Tibial nerve (tissue), 4 donors: ENCODE data around the gene FUT8.

Experiments used
- CTCF ChIP-seq, 5 experiments: fragments of 200-600 bp in 3 of 5; fragments of 450-650 bp in 2 of 5; sonication (generic) in 3 of 5; IDR thresholded peaks; one replicate each; pipeline ENCODE4 v1.5.1; 2016 to 2019; ENCODE audit warnings: antibody characterized with exemption in 5 of 5, mild to moderate bottlenecking in 3 of 5, moderate library complexity in 2 of 5
- EP300 ChIP-seq, 2 donors: sonication (generic); formaldehyde crosslinking; IDR thresholded peaks; one replicate each; pipeline ENCODE4 v1.6.1; 2017; ENCODE audit warnings: antibody characterized with exemption in 2 of 2, mild to moderate bottlenecking in 1 of 2

GRCh38 chr14:65439117-65439516 is 26.6 kb downstream of the FUT8 start:
- TF ChIP-seq CTCF (IDR thresholded peaks at IDR 0.05): no peak
- no peak for TF ChIP-seq EP300 (IDR thresholded peaks at IDR 0.05)
